Astrocyte (in vitro differentiated cells and primary cell): ENCODE measurements around the gene NAALADL1.

ENCODE experiments used
- CTCF ChIP-seq: IDR thresholded peaks from 2 replicates; pipeline ENCODE4 v1.5.1; 2011; ENCODE audit warnings: low read depth, mild to moderate bottlenecking, inconsistent platforms, low read length, moderate library complexity; ENCODE audit not compliant: insufficient read depth
- EZH2 ChIP-seq: IDR thresholded peaks from 2 replicates; pipeline ENCODE4 v1.6.1; 2012; ENCODE audit warnings: mild to moderate bottlenecking, low read length, inconsistent platforms; ENCODE audit not compliant: insufficient read depth

- no peak for TF ChIP-seq EZH2
- no peak for TF ChIP-seq CTCF
Measured at GRCh38 chr11:65095974-65096806, 37.8 kb upstream of the NAALADL1 start, which contains the start of gene VPS51.
